ENCODE data around the gene RNF115. TPM values are rescaled to one million over a fixed set of nuclear protein-coding genes. Genes with fewer than 3 reads are reported as not detected.
"Not testable (repeated sequence)": the region's sequence is repeated elsewhere in the genome, so short reads cannot be mapped to it uniquely, and the experiment has no call there.

RNF115 gene
- total RNA-seq, 4 donors from 2014 or later, result 7.1 to 22.3 (median 12.2) TPM

GRCh38 chr1:145730900-145731299 is 93.0 kb downstream of the RNF115 start:
- no peaks in the 10 kb centered on the region for H3K36me3 ChIP-seq
- H3K9me3 ChIP-seq, result no peaks in the 10 kb centered on the region
- 79% methylated on average over 3 of the region's 3 CpGs for WGBS
- no peaks in the 10 kb centered on the region for H3K4me1 ChIP-seq
- no peak overlapping the region for H3K27ac ChIP-seq
- TF ChIP-seq POLR2AphosphoS5 (IDR thresholded peaks at IDR 0.05), result no peak
- no peak for TF ChIP-seq EP300 (IDR thresholded peaks at IDR 0.05)
- TF ChIP-seq POLR2A (IDR thresholded peaks at IDR 0.05), result no peak
- TF ChIP-seq, protein P1, sequence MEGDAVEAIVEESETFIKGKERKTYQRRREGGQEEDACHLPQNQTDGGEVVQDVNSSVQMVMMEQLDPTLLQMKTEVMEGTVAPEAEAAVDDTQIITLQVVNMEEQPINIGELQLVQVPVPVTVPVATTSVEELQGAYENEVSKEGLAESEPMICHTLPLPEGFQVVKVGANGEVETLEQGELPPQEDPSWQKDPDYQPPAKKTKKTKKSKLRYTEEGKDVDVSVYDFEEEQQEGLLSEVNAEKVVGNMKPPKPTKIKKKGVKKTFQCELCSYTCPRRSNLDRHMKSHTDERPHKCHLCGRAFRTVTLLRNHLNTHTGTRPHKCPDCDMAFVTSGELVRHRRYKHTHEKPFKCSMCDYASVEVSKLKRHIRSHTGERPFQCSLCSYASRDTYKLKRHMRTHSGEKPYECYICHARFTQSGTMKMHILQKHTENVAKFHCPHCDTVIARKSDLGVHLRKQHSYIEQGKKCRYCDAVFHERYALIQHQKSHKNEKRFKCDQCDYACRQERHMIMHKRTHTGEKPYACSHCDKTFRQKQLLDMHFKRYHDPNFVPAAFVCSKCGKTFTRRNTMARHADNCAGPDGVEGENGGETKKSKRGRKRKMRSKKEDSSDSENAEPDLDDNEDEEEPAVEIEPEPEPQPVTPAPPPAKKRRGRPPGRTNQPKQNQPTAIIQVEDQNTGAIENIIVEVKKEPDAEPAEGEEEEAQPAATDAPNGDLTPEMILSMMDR (IDR thresholded peaks at IDR 0.05), result no peak
- H3K27me3 ChIP-seq, result no peaks in the 10 kb centered on the region
- H3K4me3 ChIP-seq, result no peak overlapping the region
- DNase-seq (ENCODE audit: low spot score in 2 of 2), result no peak

GRCh38 chr1:145730467-145730866 is 93.4 kb downstream of the RNF115 start:
- H3K27me3 ChIP-seq, result no peaks in the 10 kb centered on the region
- no peaks in the 10 kb centered on the region for H3K36me3 ChIP-seq
- 91% methylated on average over 4 of the region's 4 CpGs for WGBS
- no peak for DNase-seq (ENCODE audit: low spot score in 2 of 2)
- no peak overlapping the region for H3K4me3 ChIP-seq
- H3K27ac ChIP-seq, result no peak overlapping the region
- TF ChIP-seq EP300 (IDR thresholded peaks at IDR 0.05), result no peak
- TF ChIP-seq POLR2A (IDR thresholded peaks at IDR 0.05), result no peak
- TF ChIP-seq, protein P1 (IDR thresholded peaks at IDR 0.05), result no peak
- TF ChIP-seq POLR2AphosphoS5 (IDR thresholded peaks at IDR 0.05), result no peak
- no peaks in the 10 kb centered on the region for H3K9me3 ChIP-seq
- H3K4me1 ChIP-seq, result no peaks in the 10 kb centered on the region

GRCh38 chr1:145729666-145730436 is 94.0 kb downstream of the RNF115 start:
- H3K27me3 ChIP-seq, result no peaks in the 10 kb centered on the region
- WGBS, result 83% methylated on average over 5 of the region's 5 CpGs
- H3K4me1 ChIP-seq, result no peaks in the 10 kb centered on the region
- no peak overlapping the region for H3K27ac ChIP-seq
- H3K4me3 ChIP-seq, result no peak overlapping the region
- H3K36me3 ChIP-seq, result no peaks in the 10 kb centered on the region
- TF ChIP-seq POLR2A (IDR thresholded peaks at IDR 0.05) (no peak), EP300 (IDR thresholded peaks at IDR 0.05) (no peak), POLR2AphosphoS5 (IDR thresholded peaks at IDR 0.05) (no peak)
- TF ChIP-seq, protein P1 (IDR thresholded peaks at IDR 0.05), result no peak
- no peaks in the 10 kb centered on the region for H3K9me3 ChIP-seq
- DNase-seq (ENCODE audit: low spot score in 2 of 2), result no peak

DNA sequence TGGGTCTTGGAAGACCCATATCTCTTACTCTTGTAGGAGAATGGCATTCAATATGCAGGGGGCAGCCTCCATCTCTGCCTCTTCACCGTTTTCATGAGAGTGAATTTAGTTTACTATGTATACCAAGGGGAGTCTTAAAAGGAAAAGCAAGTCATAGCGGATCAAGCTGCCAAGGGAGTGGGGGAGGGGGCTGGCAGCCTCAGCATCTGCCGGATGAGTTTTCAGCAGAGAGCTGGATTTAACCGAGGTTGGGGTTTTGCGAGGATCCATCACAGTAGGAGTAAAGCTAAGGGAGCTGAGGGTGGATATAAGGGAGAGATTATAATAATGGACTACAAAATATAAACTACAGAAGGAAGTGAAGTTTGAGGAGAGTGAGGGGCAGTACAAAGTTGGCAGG is 94.7 kb downstream of the RNF115 start:
- WGBS, result 55% methylated on average over 5 of the region's 5 CpGs

GRCh38 chr1:145726193-145726592 is 97.7 kb downstream of the RNF115 start:
- not testable (repeated sequence) for H3K4me1 ChIP-seq; H3K27ac ChIP-seq; H3K4me3 ChIP-seq; H3K36me3 ChIP-seq; H3K27me3 ChIP-seq; H3K9me3 ChIP-seq; DNase-seq (ENCODE audit: low spot score in 2 of 2)
- WGBS, result 94% methylated on average over 5 of the region's 5 CpGs

More for the DNA sequence above, 94.7 kb downstream of the RNF115 start:
- Histone ChIP-seq H3K27me3 (no peaks in the 10 kb centered on the region), H3K4me1 (no peaks in the 10 kb centered on the region), H3K36me3 (no peaks in the 10 kb centered on the region), H3K4me3 (no peak overlapping the region), H3K9me3 (no peaks in the 10 kb centered on the region), H3K27ac (no peak overlapping the region)
- TF ChIP-seq EP300 (IDR thresholded peaks at IDR 0.05) (no peak), POLR2AphosphoS5 (IDR thresholded peaks at IDR 0.05) (no peak), POLR2A (IDR thresholded peaks at IDR 0.05) (no peak)
- TF ChIP-seq, protein P1 (IDR thresholded peaks at IDR 0.05), result no peak
- DNase-seq (ENCODE audit: low spot score in 2 of 2), result no peak
